DOHH2 (cell line): ENCODE results near the gene MAP3K9.

Source experiments
- H3F3A ChIP-seq: fragments of 200-600 bp; sonication (generic), shearing (Covaris generic); 2 replicates; pipeline ENCODE4 v1.6.0; 2016; ENCODE audit warnings: antibody characterized with exemption, mild to moderate bottlenecking; ENCODE audit not compliant: control insufficient read depth, insufficient read depth
- H3K27ac ChIP-seq: fragments of 200-600 bp; sonication (generic); 2 replicates; pipeline ENCODE4 v1.5.1; 2014; ENCODE audit warnings: low read depth, mild to moderate bottlenecking, low read length, moderate library complexity
- H3K27me3 ChIP-seq: fragments of 200-600 bp; sonication (generic); 2 replicates; pipeline ENCODE4 v1.6.1; 2014; ENCODE audit warnings: mild to moderate bottlenecking, low read length, mixed read lengths; ENCODE audit not compliant: control insufficient read depth
- H3K36me3 ChIP-seq: fragments of 200-600 bp; sonication (generic); 2 replicates; pipeline ENCODE4 v1.6.1; 2014; ENCODE audit warnings: mild to moderate bottlenecking, low read length, moderate library complexity, mixed read lengths; ENCODE audit not compliant: control insufficient read depth
- H3K4me1 ChIP-seq: fragments of 200-600 bp; sonication (generic); 2 replicates; pipeline ENCODE4 v1.6.1; 2014; ENCODE audit warnings: mild to moderate bottlenecking, low read length, mixed read lengths; ENCODE audit not compliant: control insufficient read depth
- H3K4me2 ChIP-seq: fragments of 200-600 bp; sonication (generic); 2 replicates; pipeline ENCODE4 v1.6.0; 2014; ENCODE audit warnings: mild to moderate bottlenecking, low read length, moderate library complexity
- H3K4me3 ChIP-seq: fragments of 200-600 bp; sonication (generic); 2 replicates; pipeline ENCODE4 v1.5.1; 2014; ENCODE audit warnings: mild to moderate bottlenecking, low read length, mixed read lengths
- H3K79me2 ChIP-seq: fragments of 200-600 bp; sonication (generic); 2 replicates; pipeline ENCODE4 v1.6.1; 2014; ENCODE audit warnings: mild to moderate bottlenecking, low read length, mixed read lengths; ENCODE audit not compliant: control insufficient read depth
- H3K9me2 ChIP-seq: fragments of 200-600 bp; sonication (generic); replicated peaks from 2 replicates; pipeline ENCODE4 v1.6.1; 2014; ENCODE audit warnings: mild to moderate bottlenecking, low read length, mixed read lengths; ENCODE audit not compliant: control insufficient read depth
- H3K9me3 ChIP-seq: fragments of 200-600 bp; sonication (generic); 2 replicates; pipeline ENCODE4 v1.6.1; 2014; ENCODE audit warnings: antibody characterized with exemption, low read length, mixed read lengths; ENCODE audit not compliant: control insufficient read depth, insufficient read depth
- H4K20me1 ChIP-seq: fragments of 200-600 bp; sonication (generic); 2 replicates; pipeline ENCODE4 v1.6.0; 2014; ENCODE audit warnings: low read depth, mild to moderate bottlenecking, antibody characterized with exemption, low read length, moderate library complexity; ENCODE audit not compliant: control insufficient read depth, insufficient read depth
- EZH2phosphoT487 ChIP-seq: fragments of 200-600 bp; sonication (generic); IDR thresholded peaks from 2 replicates; pipeline ENCODE4 v1.6.1; 2017; ENCODE audit warnings: borderline replicate concordance, mild to moderate bottlenecking, antibody characterized with exemption, low read length, moderate library complexity, mixed read lengths
- TF ChIP-seq, protein P1 (sequence below): fragments of 200-600 bp; sonication (generic); IDR thresholded peaks from one replicate; pipeline ENCODE4 v1.5.1; 2014; ENCODE audit warnings: antibody characterized with exemption, mild to moderate bottlenecking, low read depth, low read length; ENCODE audit not compliant: poor library complexity, severe bottlenecking

Gene MAP3K9

DNA sequence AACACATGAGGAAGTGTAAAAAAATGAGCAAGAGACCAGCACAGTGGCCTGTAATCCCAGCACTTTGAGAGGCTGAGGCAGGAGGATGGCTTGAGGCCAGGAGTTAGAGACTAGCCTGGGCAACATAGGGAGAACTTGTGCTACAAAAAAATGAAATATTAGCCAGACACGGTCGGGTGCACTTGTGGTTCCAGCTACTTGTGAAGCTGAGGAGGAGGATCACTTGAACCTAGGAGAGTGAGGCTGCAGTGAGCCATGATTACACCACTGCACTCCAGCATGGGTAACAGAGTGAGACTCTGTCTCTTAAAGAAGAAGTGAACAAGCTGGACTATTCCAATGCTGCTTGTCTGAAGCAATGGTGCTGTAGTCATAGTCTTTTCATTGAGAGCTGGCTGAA is 36.3 kb upstream of the MAP3K9 start:
- H4K20me1 ChIP-seq: no peaks in the 10 kb centered on the region
- H3K9me3 ChIP-seq: no peaks in the 10 kb centered on the region
- H3K27me3 ChIP-seq: 0 out of 2 replicates have a peak, but pooled peaks cover 3% of the 10 kb centered on the region
- TF ChIP-seq EZH2phosphoT487: no peak
- TF ChIP-seq, protein P1, sequence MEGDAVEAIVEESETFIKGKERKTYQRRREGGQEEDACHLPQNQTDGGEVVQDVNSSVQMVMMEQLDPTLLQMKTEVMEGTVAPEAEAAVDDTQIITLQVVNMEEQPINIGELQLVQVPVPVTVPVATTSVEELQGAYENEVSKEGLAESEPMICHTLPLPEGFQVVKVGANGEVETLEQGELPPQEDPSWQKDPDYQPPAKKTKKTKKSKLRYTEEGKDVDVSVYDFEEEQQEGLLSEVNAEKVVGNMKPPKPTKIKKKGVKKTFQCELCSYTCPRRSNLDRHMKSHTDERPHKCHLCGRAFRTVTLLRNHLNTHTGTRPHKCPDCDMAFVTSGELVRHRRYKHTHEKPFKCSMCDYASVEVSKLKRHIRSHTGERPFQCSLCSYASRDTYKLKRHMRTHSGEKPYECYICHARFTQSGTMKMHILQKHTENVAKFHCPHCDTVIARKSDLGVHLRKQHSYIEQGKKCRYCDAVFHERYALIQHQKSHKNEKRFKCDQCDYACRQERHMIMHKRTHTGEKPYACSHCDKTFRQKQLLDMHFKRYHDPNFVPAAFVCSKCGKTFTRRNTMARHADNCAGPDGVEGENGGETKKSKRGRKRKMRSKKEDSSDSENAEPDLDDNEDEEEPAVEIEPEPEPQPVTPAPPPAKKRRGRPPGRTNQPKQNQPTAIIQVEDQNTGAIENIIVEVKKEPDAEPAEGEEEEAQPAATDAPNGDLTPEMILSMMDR: no peak
- no peaks in the 10 kb centered on the region for H3F3A ChIP-seq
- no peaks in the 10 kb centered on the region for H3K36me3 ChIP-seq
- no peak overlapping the region for H3K4me2 ChIP-seq
- no peaks in the 10 kb centered on the region for H3K4me1 ChIP-seq
- H3K27ac ChIP-seq: no peak overlapping the region
- H3K9me2 ChIP-seq: no peaks in the 10 kb centered on the region
- no peak overlapping the region for H3K4me3 ChIP-seq
- no peaks in the 10 kb centered on the region for H3K79me2 ChIP-seq

DNA sequence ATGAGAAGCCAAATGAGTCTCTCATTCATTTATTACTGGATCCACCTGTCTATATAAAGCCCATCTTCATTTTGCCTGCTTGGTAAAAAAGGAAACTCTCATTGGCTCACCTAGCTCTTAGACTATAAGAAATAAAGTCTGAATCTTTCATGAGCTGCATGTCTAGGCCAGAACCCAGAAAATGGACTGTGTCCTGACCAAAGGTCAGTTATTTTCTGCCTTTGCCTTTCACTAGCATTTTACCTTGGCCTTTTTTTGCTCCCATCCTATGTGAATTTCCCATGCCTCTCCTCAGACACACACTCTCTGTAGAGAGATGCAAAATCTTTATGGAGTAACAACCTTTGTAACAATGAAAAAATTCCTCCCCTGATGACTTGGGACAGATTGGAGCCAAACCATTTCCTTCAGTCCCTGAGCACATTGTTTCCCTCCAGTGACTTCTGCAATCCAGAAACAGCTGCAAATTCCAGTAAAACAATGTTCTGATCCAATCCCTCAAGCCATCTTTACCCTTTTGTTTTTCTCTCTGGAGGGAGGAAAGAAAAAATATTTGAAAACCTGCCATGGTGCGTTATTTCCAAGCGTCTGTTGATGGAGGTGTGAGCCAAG is 33.6 kb upstream of the MAP3K9 start:
- Histone ChIP-seq H3K4me3 (no peak overlapping the region), H3K27me3 (no peaks in the 10 kb centered on the region), H4K20me1 (no peaks in the 10 kb centered on the region), H3K27ac (no peak overlapping the region), H3K4me1 (no peaks in the 10 kb centered on the region), H3K36me3 (no peaks in the 10 kb centered on the region), H3K4me2 (no peak overlapping the region), H3K9me2 (no peaks in the 10 kb centered on the region), H3K9me3 (no peaks in the 10 kb centered on the region), H3K79me2 (no peaks in the 10 kb centered on the region), H3F3A (no peaks in the 10 kb centered on the region)
- TF ChIP-seq, protein P1: no peak

DNA sequence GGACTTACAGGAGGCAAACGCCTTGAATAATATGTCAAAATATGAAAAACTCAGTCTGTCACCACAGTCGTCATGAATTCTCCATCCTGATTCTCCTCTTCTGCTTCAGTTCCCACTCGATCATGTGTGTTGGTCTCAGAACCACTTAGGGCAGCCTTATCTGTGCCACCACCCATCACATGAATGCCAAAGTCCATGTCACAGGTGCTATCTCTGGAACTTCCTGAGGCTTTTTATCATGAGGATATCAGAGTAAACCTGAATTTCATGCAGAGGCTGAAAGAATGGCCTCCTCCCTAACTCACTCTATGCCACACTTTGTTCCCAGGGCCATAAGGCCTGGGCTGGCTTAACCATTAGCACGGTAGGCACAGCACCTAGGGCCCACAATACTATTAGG is 28.8 kb upstream of the MAP3K9 start:
- no peaks in the 10 kb centered on the region for H4K20me1 ChIP-seq
- H3F3A ChIP-seq: no peaks in the 10 kb centered on the region
- H3K36me3 ChIP-seq: no peaks in the 10 kb centered on the region
- H3K4me3 ChIP-seq: no peak overlapping the region
- no peaks in the 10 kb centered on the region for H3K27me3 ChIP-seq
- no peaks in the 10 kb centered on the region for H3K4me1 ChIP-seq
- H3K79me2 ChIP-seq: no peaks in the 10 kb centered on the region
- H3K9me3 ChIP-seq: no peaks in the 10 kb centered on the region
- TF ChIP-seq, protein P1: no peak
- no peak for TF ChIP-seq EZH2phosphoT487
- H3K27ac ChIP-seq: no peak overlapping the region
- H3K4me2 ChIP-seq: no peak overlapping the region
- no peaks in the 10 kb centered on the region for H3K9me2 ChIP-seq

DNA sequence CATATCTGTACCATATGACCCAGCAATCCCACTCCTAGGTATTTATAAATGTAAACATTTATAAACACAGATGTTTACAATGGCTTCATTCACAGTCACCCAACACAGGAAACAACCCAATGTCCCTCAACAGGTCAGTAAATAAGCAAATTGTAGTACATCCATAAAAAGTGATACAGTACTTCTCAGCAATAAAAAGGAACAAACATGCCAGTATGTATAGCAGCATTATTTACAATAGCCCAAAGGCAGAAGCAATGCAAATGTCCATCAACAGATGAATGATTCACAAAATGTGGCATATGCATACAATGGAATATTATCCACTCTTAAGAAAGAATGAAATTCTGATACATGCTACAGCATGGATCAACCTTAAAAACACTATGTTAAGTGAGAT is 27.6 kb upstream of the MAP3K9 start:
- Histone ChIP-seq H4K20me1 (no peaks in the 10 kb centered on the region), H3K4me2 (no peak overlapping the region), H3K9me2 (no peaks in the 10 kb centered on the region), H3F3A (no peaks in the 10 kb centered on the region), H3K4me1 (no peaks in the 10 kb centered on the region), H3K27me3 (no peaks in the 10 kb centered on the region), H3K4me3 (no peak overlapping the region), H3K36me3 (no peaks in the 10 kb centered on the region), H3K9me3 (no peaks in the 10 kb centered on the region), H3K79me2 (no peaks in the 10 kb centered on the region), H3K27ac (no peak overlapping the region)
- TF ChIP-seq, protein P1: no peak
- no peak for TF ChIP-seq EZH2phosphoT487
